GM23338 (cell line): ENCODE results near the gene MEGF11. TPM values are rescaled to one million over a fixed set of nuclear protein-coding genes. Genes with fewer than 3 reads are reported as not detected.

Experiments used
- ATAC-seq: fragments of 200-7000 bp; cut with Tn5 transposase; 3 replicates; pipeline ENCODE4 v1.9.1; 2020
- DNase-seq: peaks from one replicate; pipeline ENCODE4 v3.0.0-alpha.2; 2015; ENCODE audit warnings: low spot score
- H2AFZ ChIP-seq: fragments of 200-600 bp; sonication (generic); 2 replicates; pipeline ENCODE4 v1.8.0; 2016; ENCODE audit warnings: antibody characterized with exemption, mild to moderate bottlenecking, moderate library complexity
- H3F3A ChIP-seq: fragments of 200-600 bp; sonication (generic); replicated peaks from 2 replicates; pipeline ENCODE4 v1.8.0; 2017; ENCODE audit warnings: antibody characterized with exemption, mixed run types, low read depth
- H3K27ac ChIP-seq: fragments of 200-600 bp; sonication (generic); 2 replicates; pipeline ENCODE4 v1.6.1; 2016; ENCODE audit warnings: low read depth
- H3K27me3 ChIP-seq: fragments of 200-600 bp; sonication (generic); 2 replicates; pipeline ENCODE4 v1.8.0; 2016; ENCODE audit warnings: mild to moderate bottlenecking, mixed run types, moderate library complexity; ENCODE audit not compliant: insufficient read depth
- H3K36me3 ChIP-seq: fragments of 200-600 bp; sonication (generic); 2 replicates; pipeline ENCODE4 v1.8.0; 2016; ENCODE audit warnings: mild to moderate bottlenecking; ENCODE audit not compliant: insufficient read depth
- H3K4me1 ChIP-seq: fragments of 200-600 bp; sonication (generic); 2 replicates; pipeline ENCODE4 v1.8.0; 2016; ENCODE audit warnings: mild to moderate bottlenecking, moderate library complexity; ENCODE audit not compliant: insufficient read depth
- H3K4me2 ChIP-seq: fragments of 200-600 bp; sonication (generic); 2 replicates; pipeline ENCODE4 v1.7.1; 2017; ENCODE audit warnings: mixed run types
- H3K4me3 ChIP-seq: fragments of 200-600 bp; sonication (generic); 2 replicates; pipeline ENCODE4 v1.6.1; 2016; ENCODE audit warnings: mixed run types
- H3K79me2 ChIP-seq: fragments of 200-600 bp; sonication (generic); replicated peaks from 2 replicates; pipeline ENCODE4 v1.8.0; 2017; ENCODE audit warnings: mild to moderate bottlenecking; ENCODE audit not compliant: insufficient read depth
- H3K9me2 ChIP-seq: fragments of 200-600 bp; sonication (generic); 2 replicates; pipeline ENCODE4 v1.8.0; 2017; ENCODE audit not compliant: insufficient read depth
- H4K20me1 ChIP-seq: fragments of 200-600 bp; sonication (generic); replicated peaks from 2 replicates; pipeline ENCODE4 v1.8.0; 2017; ENCODE audit warnings: mild to moderate bottlenecking; ENCODE audit not compliant: insufficient read depth
- H3K27ac Mint-ChIP-seq: 2 replicates; pipeline ENCODE4 v1.8.0; 2020; ENCODE audit warnings: inconsistent platforms, mild to moderate bottlenecking, moderate library complexity, mixed read lengths
- H3K27me3 Mint-ChIP-seq: 3 replicates; pipeline ENCODE4 v1.8.0; 2022; ENCODE audit warnings: low read depth, mild to moderate bottlenecking, moderate library complexity, mixed read lengths, inconsistent platforms; ENCODE audit not compliant: insufficient read depth, poor library complexity
- H3K36me3 Mint-ChIP-seq: 3 replicates; pipeline ENCODE4 v1.8.0; 2021; ENCODE audit warnings: low read depth, mild to moderate bottlenecking, inconsistent platforms, moderate library complexity, mixed read lengths
- H3K4me1 Mint-ChIP-seq: 3 replicates; pipeline ENCODE4 v1.8.0; 2020; ENCODE audit warnings: mild to moderate bottlenecking, inconsistent platforms, mixed read lengths
- H3K4me3 Mint-ChIP-seq: 3 replicates; pipeline ENCODE4 v1.8.0; 2021; ENCODE audit warnings: moderate library complexity, mild to moderate bottlenecking, inconsistent platforms, mixed read lengths
- H3K9me3 Mint-ChIP-seq: 3 replicates; pipeline ENCODE4 v1.8.0; 2020; ENCODE audit warnings: moderate library complexity, mild to moderate bottlenecking, inconsistent platforms, mixed read lengths
- CREB1 ChIP-seq: fragments of 250-450 bp; sonication (Bioruptor Pico); IDR thresholded peaks from 2 replicates; pipeline ENCODE4 v1.5.0; 2020; ENCODE audit warnings: low read depth, mild to moderate bottlenecking, moderate library complexity
- EZH2 ChIP-seq: fragments of 200-600 bp; sonication (generic); IDR thresholded peaks from one replicate; pipeline ENCODE4 v1.8.0; 2017; ENCODE audit warnings: antibody characterized with exemption, mild to moderate bottlenecking, low read depth; ENCODE audit not compliant: unreplicated experiment
- EZH2phosphoT487 ChIP-seq: fragments of 200-600 bp; sonication (generic); IDR thresholded peaks from one replicate; pipeline ENCODE4 v1.8.1; 2018; ENCODE audit warnings: antibody characterized with exemption; ENCODE audit not compliant: unreplicated experiment
- JUNB ChIP-seq: IDR thresholded peaks from one replicate; pipeline ENCODE4 v1.6.1; 2016; ENCODE audit warnings: antibody characterized with exemption; ENCODE audit not compliant: unreplicated experiment
- NANOG ChIP-seq: IDR thresholded peaks from 2 replicates; pipeline ENCODE4 v1.6.1; 2016; ENCODE audit warnings: antibody characterized with exemption, borderline replicate concordance
- POLR2AphosphoS5 ChIP-seq: IDR thresholded peaks from 2 replicates; pipeline ENCODE4 v1.6.1; 2016; ENCODE audit warnings: antibody characterized with exemption, low read depth
- STAT1 ChIP-seq: IDR thresholded peaks from one replicate; pipeline ENCODE4 v1.6.1; 2016; ENCODE audit warnings: antibody characterized with exemption; ENCODE audit not compliant: unreplicated experiment
- ZNF114 ChIP-seq: fragments of 250-450 bp; sonication (Bioruptor Pico); IDR thresholded peaks from 2 replicates; pipeline ENCODE4 v1.5.0; 2020; ENCODE audit warnings: mild to moderate bottlenecking, moderate library complexity
- ZNF331 ChIP-seq: fragments of 250-450 bp; sonication (Bioruptor Pico); IDR thresholded peaks from 2 replicates; pipeline ENCODE4 v1.5.0; 2020; ENCODE audit warnings: low read depth, mild to moderate bottlenecking, moderate library complexity
- polyA plus RNA-seq: library from polyadenylated mRNA; unstranded; fragments of >200 nt; fragmentation: Nextera tagmentation; extraction: Ambion mirVana; gene quantifications from 2 replicates; pipeline ENCODE4 v1.2.1, GENCODE V29; 2016
- total RNA-seq: library from RNA; depleted of rRNA; stranded (reverse); fragments of >200 nt; shearing (Covaris generic); gene quantifications from 2 replicates; pipeline ENCODE4 v1.2.3, GENCODE V29; 2014
- TF ChIP-seq, protein P1 (sequence below): IDR thresholded peaks from 2 replicates; pipeline ENCODE4 v1.6.1; 2016; ENCODE audit warnings: antibody characterized with exemption
- TF ChIP-seq, protein P2 (sequence below): IDR thresholded peaks from one replicate; pipeline ENCODE4 v1.6.1; 2018; ENCODE audit warnings: antibody characterized with exemption; ENCODE audit not compliant: unreplicated experiment
- TF ChIP-seq, protein P3 (sequence below): fragments of 250-450 bp; sonication (Bioruptor Pico); IDR thresholded peaks from 2 replicates; pipeline ENCODE4 v1.5.0; 2020; ENCODE audit warnings: mild to moderate bottlenecking, moderate library complexity
- TF ChIP-seq, protein P4 (sequence below), 2 experiments: fragments of 200-600 bp in 1 of 2; sonication (generic) in 1 of 2; conservative IDR thresholded peaks; 2 replicates each; pipeline versions ENCODE4 v1.5.1 to v1.6.1; 2016 to 2017; ENCODE audit warnings: antibody characterized with exemption in 2 of 2, low read depth in 2 of 2, mild to moderate bottlenecking in 2 of 2, moderate library complexity in 1 of 2

Gene MEGF11
- total and polyA plus RNA-seq, 2 experiments from 2014 or later = 1.3 to 1.9 TPM

DNA sequence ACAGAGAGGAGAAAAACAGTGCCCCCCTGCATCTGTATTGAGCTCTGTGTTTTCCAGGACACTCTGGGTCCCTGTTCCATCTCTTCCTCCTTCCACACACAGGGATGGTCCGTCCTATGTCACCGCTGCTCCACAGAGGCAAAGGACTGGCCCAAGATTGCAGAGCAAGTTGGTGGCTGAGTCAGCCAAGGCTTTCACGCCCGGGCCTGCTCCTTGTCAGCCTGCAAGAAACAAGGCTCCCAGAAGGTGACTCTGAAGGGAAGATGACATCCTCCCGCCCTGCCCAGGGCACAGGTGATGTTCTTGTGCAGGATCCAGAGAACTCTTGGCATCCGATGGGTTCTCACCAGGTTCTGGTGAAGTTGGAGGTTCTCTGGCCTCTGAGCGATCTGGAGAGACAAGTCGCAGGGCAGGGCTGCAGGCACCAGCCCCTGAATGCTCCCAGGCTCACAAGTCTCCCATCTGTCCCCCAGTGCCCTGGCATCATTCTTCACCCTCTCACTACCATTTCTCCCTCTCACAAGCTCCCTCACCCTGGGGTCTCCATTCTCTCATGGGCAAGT lies 138.6 kb downstream of the MEGF11 start:
- ATAC-seq (no peak), DNase-seq (no peak)
- Mint-ChIP-seq H3K27ac (no peak overlapping the region), H3K4me3 (no peak overlapping the region), H3K9me3 (no peaks in the 10 kb centered on the region), H3K36me3 (no peaks in the 10 kb centered on the region), H3K4me1 (peaks cover 23% of the 10 kb centered on the region), H3K27me3 (no peaks in the 10 kb centered on the region)
- Histone ChIP-seq H3K9me2 (no peaks in the 10 kb centered on the region), H3K79me2 (no peaks in the 10 kb centered on the region), H3F3A (no peaks in the 10 kb centered on the region), H3K36me3 (no peaks in the 10 kb centered on the region), H3K4me2 (no peak overlapping the region), H3K4me3 (no peak overlapping the region), H3K27me3 (no peaks in the 10 kb centered on the region), H3K4me1 (no peaks in the 10 kb centered on the region; the same call in 1 of the 2 replicates), H2AFZ (no peak overlapping the region), H4K20me1 (no peaks in the 10 kb centered on the region), H3K27ac (no peak overlapping the region)
- TF ChIP-seq STAT1 = no peak
- TF ChIP-seq, protein P1, sequence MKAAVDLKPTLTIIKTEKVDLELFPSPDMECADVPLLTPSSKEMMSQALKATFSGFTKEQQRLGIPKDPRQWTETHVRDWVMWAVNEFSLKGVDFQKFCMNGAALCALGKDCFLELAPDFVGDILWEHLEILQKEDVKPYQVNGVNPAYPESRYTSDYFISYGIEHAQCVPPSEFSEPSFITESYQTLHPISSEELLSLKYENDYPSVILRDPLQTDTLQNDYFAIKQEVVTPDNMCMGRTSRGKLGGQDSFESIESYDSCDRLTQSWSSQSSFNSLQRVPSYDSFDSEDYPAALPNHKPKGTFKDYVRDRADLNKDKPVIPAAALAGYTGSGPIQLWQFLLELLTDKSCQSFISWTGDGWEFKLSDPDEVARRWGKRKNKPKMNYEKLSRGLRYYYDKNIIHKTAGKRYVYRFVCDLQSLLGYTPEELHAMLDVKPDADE = no peak
- TF ChIP-seq, protein P2, sequence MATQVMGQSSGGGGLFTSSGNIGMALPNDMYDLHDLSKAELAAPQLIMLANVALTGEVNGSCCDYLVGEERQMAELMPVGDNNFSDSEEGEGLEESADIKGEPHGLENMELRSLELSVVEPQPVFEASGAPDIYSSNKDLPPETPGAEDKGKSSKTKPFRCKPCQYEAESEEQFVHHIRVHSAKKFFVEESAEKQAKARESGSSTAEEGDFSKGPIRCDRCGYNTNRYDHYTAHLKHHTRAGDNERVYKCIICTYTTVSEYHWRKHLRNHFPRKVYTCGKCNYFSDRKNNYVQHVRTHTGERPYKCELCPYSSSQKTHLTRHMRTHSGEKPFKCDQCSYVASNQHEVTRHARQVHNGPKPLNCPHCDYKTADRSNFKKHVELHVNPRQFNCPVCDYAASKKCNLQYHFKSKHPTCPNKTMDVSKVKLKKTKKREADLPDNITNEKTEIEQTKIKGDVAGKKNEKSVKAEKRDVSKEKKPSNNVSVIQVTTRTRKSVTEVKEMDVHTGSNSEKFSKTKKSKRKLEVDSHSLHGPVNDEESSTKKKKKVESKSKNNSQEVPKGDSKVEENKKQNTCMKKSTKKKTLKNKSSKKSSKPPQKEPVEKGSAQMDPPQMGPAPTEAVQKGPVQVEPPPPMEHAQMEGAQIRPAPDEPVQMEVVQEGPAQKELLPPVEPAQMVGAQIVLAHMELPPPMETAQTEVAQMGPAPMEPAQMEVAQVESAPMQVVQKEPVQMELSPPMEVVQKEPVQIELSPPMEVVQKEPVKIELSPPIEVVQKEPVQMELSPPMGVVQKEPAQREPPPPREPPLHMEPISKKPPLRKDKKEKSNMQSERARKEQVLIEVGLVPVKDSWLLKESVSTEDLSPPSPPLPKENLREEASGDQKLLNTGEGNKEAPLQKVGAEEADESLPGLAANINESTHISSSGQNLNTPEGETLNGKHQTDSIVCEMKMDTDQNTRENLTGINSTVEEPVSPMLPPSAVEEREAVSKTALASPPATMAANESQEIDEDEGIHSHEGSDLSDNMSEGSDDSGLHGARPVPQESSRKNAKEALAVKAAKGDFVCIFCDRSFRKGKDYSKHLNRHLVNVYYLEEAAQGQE = no peak
- TF ChIP-seq CREB1 (CRISPR knock-in tag) = no peak
- no peak for TF ChIP-seq EZH2
- no peak for TF ChIP-seq JUNB
- TF ChIP-seq, protein P3, sequence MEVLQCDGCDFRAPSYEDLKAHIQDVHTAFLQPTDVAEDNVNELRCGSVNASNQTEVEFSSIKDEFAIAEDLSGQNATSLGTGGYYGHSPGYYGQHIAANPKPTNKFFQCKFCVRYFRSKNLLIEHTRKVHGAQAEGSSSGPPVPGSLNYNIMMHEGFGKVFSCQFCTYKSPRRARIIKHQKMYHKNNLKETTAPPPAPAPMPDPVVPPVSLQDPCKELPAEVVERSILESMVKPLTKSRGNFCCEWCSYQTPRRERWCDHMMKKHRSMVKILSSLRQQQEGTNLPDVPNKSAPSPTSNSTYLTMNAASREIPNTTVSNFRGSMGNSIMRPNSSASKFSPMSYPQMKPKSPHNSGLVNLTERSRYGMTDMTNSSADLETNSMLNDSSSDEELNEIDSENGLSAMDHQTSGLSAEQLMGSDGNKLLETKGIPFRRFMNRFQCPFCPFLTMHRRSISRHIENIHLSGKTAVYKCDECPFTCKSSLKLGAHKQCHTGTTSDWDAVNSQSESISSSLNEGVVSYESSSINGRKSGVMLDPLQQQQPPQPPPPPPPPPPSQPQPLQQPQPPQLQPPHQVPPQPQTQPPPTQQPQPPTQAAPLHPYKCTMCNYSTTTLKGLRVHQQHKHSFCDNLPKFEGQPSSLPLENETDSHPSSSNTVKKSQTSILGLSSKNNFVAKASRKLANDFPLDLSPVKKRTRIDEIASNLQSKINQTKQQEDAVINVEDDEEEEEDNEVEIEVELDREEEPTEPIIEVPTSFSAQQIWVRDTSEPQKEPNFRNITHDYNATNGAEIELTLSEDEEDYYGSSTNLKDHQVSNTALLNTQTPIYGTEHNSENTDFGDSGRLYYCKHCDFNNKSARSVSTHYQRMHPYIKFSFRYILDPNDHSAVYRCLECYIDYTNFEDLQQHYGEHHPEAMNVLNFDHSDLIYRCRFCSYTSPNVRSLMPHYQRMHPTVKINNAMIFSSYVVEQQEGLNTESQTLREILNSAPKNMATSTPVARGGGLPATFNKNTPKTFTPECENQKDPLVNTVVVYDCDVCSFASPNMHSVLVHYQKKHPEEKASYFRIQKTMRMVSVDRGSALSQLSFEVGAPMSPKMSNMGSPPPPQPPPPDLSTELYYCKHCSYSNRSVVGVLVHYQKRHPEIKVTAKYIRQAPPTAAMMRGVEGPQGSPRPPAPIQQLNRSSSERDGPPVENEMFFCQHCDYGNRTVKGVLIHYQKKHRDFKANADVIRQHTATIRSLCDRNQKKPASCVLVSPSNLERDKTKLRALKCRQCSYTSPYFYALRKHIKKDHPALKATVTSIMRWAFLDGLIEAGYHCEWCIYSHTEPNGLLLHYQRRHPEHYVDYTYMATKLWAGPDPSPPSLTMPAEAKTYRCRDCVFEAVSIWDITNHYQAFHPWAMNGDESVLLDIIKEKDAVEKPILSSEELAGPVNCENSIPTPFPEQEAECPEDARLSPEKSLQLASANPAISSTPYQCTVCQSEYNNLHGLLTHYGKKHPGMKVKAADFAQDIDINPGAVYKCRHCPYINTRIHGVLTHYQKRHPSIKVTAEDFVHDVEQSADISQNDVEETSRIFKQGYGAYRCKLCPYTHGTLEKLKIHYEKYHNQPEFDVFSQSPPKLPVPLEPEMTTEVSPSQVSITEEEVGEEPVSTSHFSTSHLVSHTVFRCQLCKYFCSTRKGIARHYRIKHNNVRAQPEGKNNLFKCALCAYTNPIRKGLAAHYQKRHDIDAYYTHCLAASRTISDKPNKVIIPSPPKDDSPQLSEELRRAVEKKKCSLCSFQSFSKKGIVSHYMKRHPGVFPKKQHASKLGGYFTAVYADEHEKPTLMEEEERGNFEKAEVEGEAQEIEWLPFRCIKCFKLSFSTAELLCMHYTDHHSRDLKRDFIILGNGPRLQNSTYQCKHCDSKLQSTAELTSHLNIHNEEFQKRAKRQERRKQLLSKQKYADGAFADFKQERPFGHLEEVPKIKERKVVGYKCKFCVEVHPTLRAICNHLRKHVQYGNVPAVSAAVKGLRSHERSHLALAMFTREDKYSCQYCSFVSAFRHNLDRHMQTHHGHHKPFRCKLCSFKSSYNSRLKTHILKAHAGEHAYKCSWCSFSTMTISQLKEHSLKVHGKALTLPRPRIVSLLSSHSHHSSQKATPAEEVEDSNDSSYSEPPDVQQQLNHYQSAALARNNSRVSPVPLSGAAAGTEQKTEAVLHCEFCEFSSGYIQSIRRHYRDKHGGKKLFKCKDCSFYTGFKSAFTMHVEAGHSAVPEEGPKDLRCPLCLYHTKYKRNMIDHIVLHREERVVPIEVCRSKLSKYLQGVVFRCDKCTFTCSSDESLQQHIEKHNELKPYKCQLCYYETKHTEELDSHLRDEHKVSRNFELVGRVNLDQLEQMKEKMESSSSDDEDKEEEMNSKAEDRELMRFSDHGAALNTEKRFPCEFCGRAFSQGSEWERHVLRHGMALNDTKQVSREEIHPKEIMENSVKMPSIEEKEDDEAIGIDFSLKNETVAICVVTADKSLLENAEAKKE (CRISPR knock-in tag) = no peak
- TF ChIP-seq POLR2AphosphoS5 = no peak
- TF ChIP-seq EZH2phosphoT487 = no peak
- no peak for TF ChIP-seq NANOG
- no peak for TF ChIP-seq ZNF114 (CRISPR knock-in tag)
- no peak for TF ChIP-seq ZNF331 (CRISPR knock-in tag)
- TF ChIP-seq, protein P4, sequence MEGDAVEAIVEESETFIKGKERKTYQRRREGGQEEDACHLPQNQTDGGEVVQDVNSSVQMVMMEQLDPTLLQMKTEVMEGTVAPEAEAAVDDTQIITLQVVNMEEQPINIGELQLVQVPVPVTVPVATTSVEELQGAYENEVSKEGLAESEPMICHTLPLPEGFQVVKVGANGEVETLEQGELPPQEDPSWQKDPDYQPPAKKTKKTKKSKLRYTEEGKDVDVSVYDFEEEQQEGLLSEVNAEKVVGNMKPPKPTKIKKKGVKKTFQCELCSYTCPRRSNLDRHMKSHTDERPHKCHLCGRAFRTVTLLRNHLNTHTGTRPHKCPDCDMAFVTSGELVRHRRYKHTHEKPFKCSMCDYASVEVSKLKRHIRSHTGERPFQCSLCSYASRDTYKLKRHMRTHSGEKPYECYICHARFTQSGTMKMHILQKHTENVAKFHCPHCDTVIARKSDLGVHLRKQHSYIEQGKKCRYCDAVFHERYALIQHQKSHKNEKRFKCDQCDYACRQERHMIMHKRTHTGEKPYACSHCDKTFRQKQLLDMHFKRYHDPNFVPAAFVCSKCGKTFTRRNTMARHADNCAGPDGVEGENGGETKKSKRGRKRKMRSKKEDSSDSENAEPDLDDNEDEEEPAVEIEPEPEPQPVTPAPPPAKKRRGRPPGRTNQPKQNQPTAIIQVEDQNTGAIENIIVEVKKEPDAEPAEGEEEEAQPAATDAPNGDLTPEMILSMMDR (conservative IDR thresholded peaks at IDR 0.05; ENCODE audit: low read depth in 2 of 2) = no peak
